PC-3 (cell line): Measurements from ENCODE around the gene UGT1A8. TPM values are rescaled to one million over a fixed set of nuclear protein-coding genes. Genes with fewer than 3 reads are reported as not detected.

ENCODE experiments used
- ATAC-seq: fragments of 200-7000 bp; cut with Tn5 transposase; 2 replicates; pipeline ENCODE4 v1.9.1; 2020; ENCODE audit warnings: mild to moderate bottlenecking, moderate library complexity
- BruUV-seq: library from RNA; stranded (reverse); fragments of 400-500 nt; replicated peaks from 2 replicates; lab custom pipeline; 2021; lab: Mats Ljungman, UMichigan
- CTCF ChIA-PET: fragments of 300-600 bp; sonication (Branson Sonifier 250); formaldehyde crosslinking; loops from one replicate; lab custom pipeline; 2022; ENCODE audit warnings: antibody characterized with exemption; lab: Charles Lee
- POLR2A ChIA-PET: fragments of 300-600 bp; sonication (Branson Sonifier 250); formaldehyde crosslinking; loops from one replicate; lab custom pipeline; 2022; ENCODE audit warnings: antibody characterized with exemption; ENCODE audit not compliant: unreplicated experiment; lab: Charles Lee
- DNase-seq: peaks from one replicate; pipeline ENCODE4 v3.0.0-alpha.2; 2015
- H2AFZ ChIP-seq: fragments of 300-600 bp; sonication (generic); 2 replicates; pipeline ENCODE4 v1.6.0; 2016; ENCODE audit warnings: antibody characterized with exemption, low read length
- H3F3A ChIP-seq: fragments of 300-600 bp; sonication (generic); one replicate; pipeline ENCODE4 v1.6.0; 2017; ENCODE audit warnings: antibody characterized with exemption, low read length, control low read depth, mild to moderate bottlenecking; ENCODE audit not compliant: unreplicated experiment
- H3K27ac ChIP-seq: fragments of 300-600 bp; sonication (generic); 2 replicates; pipeline ENCODE4 v1.5.1; 2016; ENCODE audit warnings: mild to moderate bottlenecking, low read length
- H3K27me3 ChIP-seq: fragments of 300-600 bp; sonication (generic); 2 replicates; pipeline ENCODE4 v1.6.1; 2016; ENCODE audit warnings: low read length, mixed read lengths
- H3K36me3 ChIP-seq: fragments of 300-600 bp; sonication (generic); 2 replicates; pipeline ENCODE4 v1.6.1; 2016; ENCODE audit warnings: low read depth, mixed run types, low read length, mixed read lengths
- H3K4me1 ChIP-seq: fragments of 300-600 bp; sonication (generic); 2 replicates; pipeline ENCODE4 v1.5.1; 2016; ENCODE audit warnings: low read length; ENCODE audit not compliant: insufficient read depth
- H3K4me2 ChIP-seq: fragments of 300-600 bp; sonication (generic); 2 replicates; pipeline ENCODE4 v1.6.0; 2016; ENCODE audit warnings: low read length
- H3K4me3 ChIP-seq: fragments of 300-600 bp; sonication (generic); 2 replicates; pipeline ENCODE4 v1.5.1; 2016; ENCODE audit warnings: mild to moderate bottlenecking, low read length, mixed read lengths
- H3K79me2 ChIP-seq: fragments of 300-600 bp; sonication (generic); 2 replicates; pipeline ENCODE4 v1.6.1; 2017; ENCODE audit warnings: low read length, mixed read lengths
- H3K9ac ChIP-seq: fragments of 300-600 bp; sonication (generic); 2 replicates; pipeline ENCODE4 v1.6.0; 2016; ENCODE audit warnings: mild to moderate bottlenecking, low read length
- H3K9me2 ChIP-seq: fragments of 300-600 bp; sonication (generic); replicated peaks from 2 replicates; pipeline ENCODE4 v1.6.1; 2016; ENCODE audit warnings: mixed run types, low read length, mixed read lengths
- H3K9me3 ChIP-seq: fragments of 300-600 bp; sonication (generic); 2 replicates; pipeline ENCODE4 v1.6.1; 2016; ENCODE audit warnings: low read length, mixed read lengths
- H4K20me1 ChIP-seq: fragments of 300-600 bp; sonication (generic); 2 replicates; pipeline ENCODE4 v1.6.1; 2016; ENCODE audit warnings: low read length, mixed read lengths
- CTCF ChIP-seq: fragments of 300-600 bp; sonication (generic); conservative IDR thresholded peaks from 2 replicates; pipeline ENCODE4 v1.5.1; 2017; ENCODE audit warnings: antibody characterized with exemption, low read depth, mild to moderate bottlenecking, low read length
- EZH2 ChIP-seq: fragments of 300-600 bp; sonication (generic); IDR thresholded peaks from one replicate; pipeline ENCODE4 v1.6.1; 2017; ENCODE audit warnings: antibody characterized with exemption, mild to moderate bottlenecking, low read length; ENCODE audit not compliant: unreplicated experiment
- EZH2phosphoT487 ChIP-seq: fragments of 300-600 bp; sonication (generic); IDR thresholded peaks from 2 replicates; pipeline ENCODE4 v1.6.1; 2018; ENCODE audit warnings: mild to moderate bottlenecking, antibody characterized with exemption, low read length, borderline replicate concordance
- intact Hi-C: fragments of 100-400 bp; cut with micrococcal nuclease; formaldehyde crosslinking; loops from 2 replicates; pipeline ENCODE4 v1.9.0; 2023
- total RNA-seq: library from RNA; depleted of rRNA; stranded (reverse); fragments of >200 nt; gene quantifications from 2 replicates; pipeline ENCODE4 v1.2.3, GENCODE V29; 2014

Gene UGT1A8
- total RNA-seq, 1 experiment from 2014 or later: not detected

GRCh38 chr2:233801357-233802131 is 184.1 kb downstream of the UGT1A8 start:
- H3K27ac ChIP-seq: no peak overlapping the region
- H3K4me2 ChIP-seq: no peak overlapping the region
- no TSS peak for BruUV-seq

GRCh38 chr2:233802132-233802815 is 184.8 kb downstream of the UGT1A8 start:
- no peak overlapping the region for H3K4me3 ChIP-seq
- H3K9ac ChIP-seq: no peak overlapping the region
- H3F3A ChIP-seq: no peaks in the 10 kb centered on the region
- no peaks in the 10 kb centered on the region for H3K79me2 ChIP-seq
- no peak overlapping the region for H2AFZ ChIP-seq
- no TSS peak for BruUV-seq
- CTCF ChIA-PET: no interaction called here
- H3K4me1 ChIP-seq: peaks cover 5% of the 10 kb centered on the region; the same call in 1 of the 2 replicates
- no peak overlapping the region for H3K4me2 ChIP-seq
- H3K9me3 ChIP-seq: no peaks in the 10 kb centered on the region
- ATAC-seq (no peak), DNase-seq (no peak)
- no peaks in the 10 kb centered on the region for H4K20me1 ChIP-seq
- H3K36me3 ChIP-seq: no peaks in the 10 kb centered on the region
- H3K9me2 ChIP-seq: no peaks in the 10 kb centered on the region
- intact Hi-C loops: no loop called here
- no peak for TF ChIP-seq CTCF
- TF ChIP-seq EZH2phosphoT487: no peak
- no peak for TF ChIP-seq EZH2
- H3K27ac ChIP-seq: no peak overlapping the region
- POLR2A ChIA-PET: no interaction called here
- H3K27me3 ChIP-seq: no peaks in the 10 kb centered on the region

More at GRCh38 chr2:233801357-233802131, 184.1 kb downstream of the UGT1A8 start:
- no peaks in the 10 kb centered on the region for H3K9me2 ChIP-seq
- DNase-seq (peak; percentile 56), ATAC-seq (peak; percentile 91)
- no peaks in the 10 kb centered on the region for H4K20me1 ChIP-seq
- H3K79me2 ChIP-seq: no peaks in the 10 kb centered on the region
- ChIA-PET POLR2A (no interaction called here), CTCF (no interaction called here)
- H2AFZ ChIP-seq: no peak overlapping the region
- no peak overlapping the region for H3K4me3 ChIP-seq
- H3K27me3 ChIP-seq: no peaks in the 10 kb centered on the region
- no peaks in the 10 kb centered on the region for H3K9me3 ChIP-seq
- H3K9ac ChIP-seq: no peak overlapping the region
- intact Hi-C loops: no loop called here
- TF ChIP-seq EZH2 (no peak), CTCF (no peak), EZH2phosphoT487 (no peak)
- H3F3A ChIP-seq: no peaks in the 10 kb centered on the region
- H3K36me3 ChIP-seq: no peaks in the 10 kb centered on the region
- peaks cover 5% of the 10 kb centered on the region; the same call in 1 of the 2 replicates for H3K4me1 ChIP-seq
